ENCODE results near the gene POLR2L. TPM values are rescaled to one million over a fixed set of nuclear protein-coding genes. Genes with fewer than 3 reads are reported as not detected.
A peak's percentile ranks its signal among the peaks of the same experiment; 100 is the strongest.

POLR2L gene
- total RNA-seq, 2 donors from 2014 or later = 33.5 to 83.4 TPM

DNA sequence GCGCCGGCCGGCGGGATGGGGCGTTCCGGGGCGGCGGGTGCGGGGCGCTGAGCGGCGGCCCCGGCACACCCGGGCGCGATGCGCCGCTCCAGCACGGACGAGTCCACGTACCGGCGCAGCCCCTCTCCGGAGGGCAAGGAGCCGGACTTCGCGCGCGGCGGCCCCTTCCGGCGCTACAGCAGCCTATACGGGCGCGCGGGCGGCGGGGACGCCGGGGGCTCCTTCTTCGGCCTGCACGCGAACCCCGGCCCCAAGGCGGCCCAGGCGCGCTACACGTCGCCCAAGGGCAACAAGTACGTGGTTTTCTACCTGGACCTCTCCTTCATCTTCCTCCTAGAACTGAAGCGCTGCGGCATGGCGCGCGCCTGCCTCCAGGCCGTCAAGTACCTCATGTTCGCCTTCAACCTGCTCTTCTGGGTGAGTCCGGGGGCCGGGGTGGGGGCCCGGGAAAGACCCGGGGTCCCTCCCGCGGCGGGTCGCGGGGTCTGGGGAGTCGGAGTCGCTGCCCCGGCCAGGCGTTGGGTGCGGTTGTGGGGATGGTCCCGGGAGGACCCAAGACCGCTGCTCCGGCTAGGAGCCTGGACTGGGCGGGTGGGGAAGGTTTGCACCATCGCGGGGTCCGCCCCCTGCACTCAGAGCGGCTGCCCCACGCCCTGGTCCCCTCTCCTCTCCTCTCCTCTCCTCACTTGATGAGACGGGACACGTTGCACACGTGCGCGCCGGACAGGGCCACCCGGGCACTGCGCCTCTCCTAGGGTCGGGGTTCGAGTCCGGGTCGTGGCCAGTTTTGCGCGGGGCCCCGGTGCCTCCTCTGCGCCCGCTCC, 7.8 kb upstream of the POLR2L start:
- Histone ChIP-seq H3K4me1 (peaks cover 40% of the 10 kb centered on the region), H3K36me3 (replicated peaks in 1 of 2; ENCODE audit: insufficient read depth in 1 of 2, low read depth in 2 of 2) (no peaks in the 10 kb centered on the region), H3K27me3 (peaks cover 0 to 6% of the 10 kb centered on the region in 2 donors), H3K4me3 (no peak overlapping the region), H3K27ac (no peak overlapping the region), H3K9me3 (no peaks in the 10 kb centered on the region)
- 39 to 65% methylated on average over 13 to 61 of the region's 97 CpGs for WGBS, 2 donors
- TF ChIP-seq POLR2A (IDR thresholded peaks at IDR 0.05) = no peak
- TF ChIP-seq, protein P1, sequence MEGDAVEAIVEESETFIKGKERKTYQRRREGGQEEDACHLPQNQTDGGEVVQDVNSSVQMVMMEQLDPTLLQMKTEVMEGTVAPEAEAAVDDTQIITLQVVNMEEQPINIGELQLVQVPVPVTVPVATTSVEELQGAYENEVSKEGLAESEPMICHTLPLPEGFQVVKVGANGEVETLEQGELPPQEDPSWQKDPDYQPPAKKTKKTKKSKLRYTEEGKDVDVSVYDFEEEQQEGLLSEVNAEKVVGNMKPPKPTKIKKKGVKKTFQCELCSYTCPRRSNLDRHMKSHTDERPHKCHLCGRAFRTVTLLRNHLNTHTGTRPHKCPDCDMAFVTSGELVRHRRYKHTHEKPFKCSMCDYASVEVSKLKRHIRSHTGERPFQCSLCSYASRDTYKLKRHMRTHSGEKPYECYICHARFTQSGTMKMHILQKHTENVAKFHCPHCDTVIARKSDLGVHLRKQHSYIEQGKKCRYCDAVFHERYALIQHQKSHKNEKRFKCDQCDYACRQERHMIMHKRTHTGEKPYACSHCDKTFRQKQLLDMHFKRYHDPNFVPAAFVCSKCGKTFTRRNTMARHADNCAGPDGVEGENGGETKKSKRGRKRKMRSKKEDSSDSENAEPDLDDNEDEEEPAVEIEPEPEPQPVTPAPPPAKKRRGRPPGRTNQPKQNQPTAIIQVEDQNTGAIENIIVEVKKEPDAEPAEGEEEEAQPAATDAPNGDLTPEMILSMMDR (IDR thresholded peaks at IDR 0.05) = no peak
- intact Hi-C loops (cut with DNase I) = loop anchor here (2.0 to 5.0 kb wide), 2 partner anchors 72 to 203 kb away; no protein-coding TSS in a partner anchor
- no peak for ATAC-seq
- DNase-seq = no peak

DNA sequence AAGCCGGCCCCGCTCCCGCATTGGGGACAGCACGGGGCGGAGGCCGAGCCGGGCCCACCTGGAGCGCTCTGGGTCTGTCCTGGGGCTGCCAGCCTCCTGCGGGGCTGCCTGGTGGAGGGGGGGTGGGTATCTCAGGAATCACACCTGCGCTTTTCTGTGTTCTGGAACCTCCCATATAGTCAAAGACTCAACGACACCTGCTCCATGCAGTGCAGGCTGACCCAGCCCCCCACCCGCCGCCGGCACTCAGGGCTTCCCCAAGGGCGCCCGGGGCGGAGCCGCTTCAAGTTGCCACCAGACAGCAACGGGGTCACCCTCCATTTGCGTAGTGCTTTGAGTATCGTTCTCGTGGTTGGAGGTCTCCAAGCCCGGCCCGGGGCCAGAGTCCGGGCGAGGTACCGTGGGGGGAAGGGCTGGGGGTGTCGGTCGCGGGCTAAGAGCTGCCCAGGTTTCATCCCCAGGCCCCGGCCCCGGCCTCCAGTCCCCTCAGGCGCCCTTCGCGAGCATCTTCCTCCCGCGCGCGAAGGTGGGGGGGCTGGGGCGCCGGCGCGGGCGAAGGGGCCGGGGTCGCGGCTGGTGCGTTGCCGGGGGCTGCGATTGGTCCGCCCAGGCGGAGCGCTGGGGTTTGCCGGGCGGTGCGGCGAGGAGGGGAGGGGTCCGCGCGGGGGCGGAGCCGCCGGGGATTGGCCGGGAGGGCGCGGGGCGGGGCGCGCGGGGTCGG, 6.9 kb upstream of the POLR2L start:
- H3K27ac ChIP-seq = no peak overlapping the region
- DNase-seq = no peak

DNA sequence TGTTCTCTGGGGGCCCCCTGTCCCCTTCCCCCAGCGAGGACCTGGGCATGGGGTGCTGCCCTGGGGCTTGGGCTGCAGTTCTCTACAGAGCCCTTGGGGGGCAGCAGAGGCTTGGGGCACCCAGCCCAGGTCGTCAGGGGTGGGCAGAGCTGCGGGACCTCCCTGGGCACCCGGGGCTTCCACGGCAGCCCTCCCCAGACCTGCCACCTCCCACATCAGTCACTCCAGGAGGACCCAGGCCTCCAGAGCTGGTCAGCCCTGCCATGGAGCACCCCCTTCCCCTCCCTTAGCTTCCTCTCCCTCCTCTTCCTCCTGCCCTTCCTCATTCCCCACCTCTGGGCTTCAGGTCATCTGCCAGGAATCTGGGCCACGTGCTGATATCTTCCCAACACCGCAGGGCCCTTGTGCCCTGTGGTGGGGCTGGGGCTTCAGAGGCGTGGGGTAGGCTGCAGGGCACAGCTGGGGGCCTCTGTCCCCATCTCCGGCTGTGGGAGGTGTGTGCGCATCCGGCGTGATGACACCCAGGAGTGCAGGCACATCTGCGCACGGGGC, 6.1 kb upstream of the POLR2L start:
- H3K4me3 ChIP-seq = no peak overlapping the region
- intact Hi-C loops (cut with DNase I) = loop anchor here (2.0 to 5.0 kb wide), 2 partner anchors 74 to 204 kb away; no protein-coding TSS in a partner anchor
- ATAC-seq = peak; percentile 15
- TF ChIP-seq POLR2A (IDR thresholded peaks at IDR 0.05) = no peak
- TF ChIP-seq, protein P1 (IDR thresholded peaks at IDR 0.05) = peak; percentile 80 to 97 (median 87)
- H3K9me3 ChIP-seq = no peaks in the 10 kb centered on the region
- 0 to 33% methylated on average over 2 to 14 of the region's 14 CpGs for WGBS, 2 donors
- peaks cover 56% of the 10 kb centered on the region for H3K4me1 ChIP-seq
- peak in 3 of 4 donors; percentile 60 to 64 (median 64) for DNase-seq
- peaks cover 0 to 6% of the 10 kb centered on the region in 2 donors for H3K27me3 ChIP-seq
- H3K36me3 ChIP-seq (replicated peaks in 1 of 2; ENCODE audit: insufficient read depth in 1 of 2, low read depth in 2 of 2) = no peaks in the 10 kb centered on the region
- no peak overlapping the region for H3K27ac ChIP-seq

More for the DNA sequence above, 6.9 kb upstream of the POLR2L start:
- no peaks in the 10 kb centered on the region for H3K36me3 ChIP-seq (replicated peaks in 1 of 2; ENCODE audit: insufficient read depth in 1 of 2, low read depth in 2 of 2)
- TF ChIP-seq, protein P1 (IDR thresholded peaks at IDR 0.05) = no peak
- no peak for TF ChIP-seq POLR2A (IDR thresholded peaks at IDR 0.05)
- peaks cover 48% of the 10 kb centered on the region for H3K4me1 ChIP-seq
- intact Hi-C loops (cut with DNase I) = loop anchor here (2.0 to 5.0 kb wide), 2 partner anchors 73 to 204 kb away; no protein-coding TSS in a partner anchor
- ATAC-seq = no peak
- no peak overlapping the region for H3K4me3 ChIP-seq
- peaks cover 0 to 6% of the 10 kb centered on the region in 2 donors for H3K27me3 ChIP-seq
- no peaks in the 10 kb centered on the region for H3K9me3 ChIP-seq
- 6 to 53% methylated on average over 3 to 49 of the region's 71 CpGs for WGBS, 2 donors

DNA sequence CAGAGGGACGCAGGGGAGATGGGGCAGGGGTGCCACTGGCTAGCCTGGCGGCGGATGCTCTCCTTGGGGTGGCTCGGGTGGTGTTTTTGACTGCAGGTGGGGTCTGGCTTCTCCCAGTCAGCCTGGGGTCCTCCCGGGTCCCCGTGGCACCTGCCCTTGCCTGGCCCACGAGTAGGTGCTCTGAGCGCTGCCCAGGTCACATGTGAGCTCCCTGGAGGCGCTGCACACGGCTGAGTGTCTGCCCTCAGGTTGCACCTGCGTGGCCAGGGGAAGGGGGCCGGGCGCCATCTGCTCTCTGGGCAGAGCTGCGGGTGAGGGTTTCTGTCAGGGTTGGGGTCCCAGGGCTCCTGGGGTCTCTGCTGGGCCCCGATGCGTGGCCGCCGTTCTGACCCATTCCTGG, 5.5 kb upstream of the POLR2L start:
- no peak overlapping the region for H3K4me3 ChIP-seq
- peaks cover 0 to 6% of the 10 kb centered on the region in 2 donors for H3K27me3 ChIP-seq
- peaks cover 60% of the 10 kb centered on the region for H3K4me1 ChIP-seq
- intact Hi-C loops (cut with DNase I) = loop anchor here (2.0 to 5.0 kb wide), 2 partner anchors 74 to 205 kb away; no protein-coding TSS in a partner anchor
- no peak for TF ChIP-seq POLR2A (IDR thresholded peaks at IDR 0.05)
- TF ChIP-seq, protein P1 (IDR thresholded peaks at IDR 0.05) = no peak
- ATAC-seq = no peak
- no peaks in the 10 kb centered on the region for H3K36me3 ChIP-seq (replicated peaks in 1 of 2; ENCODE audit: insufficient read depth in 1 of 2, low read depth in 2 of 2)
- no peaks in the 10 kb centered on the region for H3K9me3 ChIP-seq
- no peak for DNase-seq
- H3K27ac ChIP-seq = no peak overlapping the region
- 68 to 100% methylated on average over 1 to 15 of the region's 18 CpGs for WGBS, 2 donors

All from body of pancreas (tissue), 4 donors.